ENCODE results near the gene RAB14. TPM values are rescaled to one million over a fixed set of nuclear protein-coding genes. Genes with fewer than 3 reads are reported as not detected.
A peak's percentile ranks its signal among the peaks of the same experiment; 100 is the strongest.

Gene RAB14
- total and polyA plus RNA-seq, 2 donors (not counting 1 experiment from before 2014, with no cell fraction given), result 20.4 to 52.6 TPM

GRCh38 chr9:121189660-121190059, 12.0 kb downstream of the RAB14 start:
- ATAC-seq (ENCODE audit: low read depth) (no peak), DNase-seq (no peak)
- Histone ChIP-seq H3K9ac (ENCODE audit: low read length) (no peak overlapping the region), H3K4me2 (replicated peaks; ENCODE audit: low read depth, low read length, poor library complexity, severe bottlenecking) (no peak overlapping the region), H3K79me2 (ENCODE audit: control insufficient read depth, insufficient read depth, low read length) (peaks cover 98% of the 10 kb centered on the region), H4K20me1 (ENCODE audit: control insufficient read depth, insufficient read depth, low read length, poor library complexity, severe bottlenecking) (peaks cover 37% of the 10 kb centered on the region), H3K27ac (ENCODE audit: low read length in 2 of 2) (peak overlapping the region in 1 of 2 donors; percentile 50), H3K27me3 (replicated peaks in 1 of 4; ENCODE audit: control extremely low read depth in 1 of 4, control insufficient read depth in 3 of 4, insufficient read depth in 4 of 4, low read length in 3 of 4) (no peaks in the 10 kb centered on the region), H3K4me3 (ENCODE audit: control extremely low read depth in 1 of 5, extremely low read depth in 1 of 5, insufficient read depth in 1 of 5, low read depth in 2 of 5, low read length in 4 of 5) (no peak overlapping the region), H3K4me1 (ENCODE audit: control insufficient read depth in 2 of 2, insufficient read depth in 2 of 2, low read length in 2 of 2) (peaks cover 26 to 58% of the 10 kb centered on the region in 2 donors), H3K9me3 (ENCODE audit: control extremely low read depth in 1 of 3, control insufficient read depth in 2 of 3, insufficient read depth in 1 of 3, low read length in 2 of 3) (no peaks in the 10 kb centered on the region), H3K36me3 (replicated peaks in 1 of 2; ENCODE audit: control extremely low read depth in 1 of 2, control insufficient read depth in 1 of 2, extremely low read depth in 1 of 2, insufficient read depth in 2 of 2, low read length in 1 of 2) (peaks cover 4 to 43% of the 10 kb centered on the region in 2 experiments), H2AFZ (ENCODE audit: insufficient read depth, low read depth, low read length, poor library complexity, severe bottlenecking) (no peak overlapping the region)
- Mint-ChIP-seq H3K4me3 (no peak overlapping the region), H3K9me3 (ENCODE audit: insufficient read depth) (no peaks in the 10 kb centered on the region), H3K27me3 (no peaks in the 10 kb centered on the region), H3K27ac (peak overlapping the region; percentile 47), H3K4me1 (peaks cover 62% of the 10 kb centered on the region)
- intact Hi-C loops (cut with micrococcal nuclease), result no loop called here
- TF ChIP-seq EZH2 (IDR thresholded peaks at IDR 0.05; ENCODE audit: borderline replicate concordance, insufficient read depth, low read depth, low read length, poor library complexity, severe bottlenecking), result no peak
- TF ChIP-seq, protein P1, sequence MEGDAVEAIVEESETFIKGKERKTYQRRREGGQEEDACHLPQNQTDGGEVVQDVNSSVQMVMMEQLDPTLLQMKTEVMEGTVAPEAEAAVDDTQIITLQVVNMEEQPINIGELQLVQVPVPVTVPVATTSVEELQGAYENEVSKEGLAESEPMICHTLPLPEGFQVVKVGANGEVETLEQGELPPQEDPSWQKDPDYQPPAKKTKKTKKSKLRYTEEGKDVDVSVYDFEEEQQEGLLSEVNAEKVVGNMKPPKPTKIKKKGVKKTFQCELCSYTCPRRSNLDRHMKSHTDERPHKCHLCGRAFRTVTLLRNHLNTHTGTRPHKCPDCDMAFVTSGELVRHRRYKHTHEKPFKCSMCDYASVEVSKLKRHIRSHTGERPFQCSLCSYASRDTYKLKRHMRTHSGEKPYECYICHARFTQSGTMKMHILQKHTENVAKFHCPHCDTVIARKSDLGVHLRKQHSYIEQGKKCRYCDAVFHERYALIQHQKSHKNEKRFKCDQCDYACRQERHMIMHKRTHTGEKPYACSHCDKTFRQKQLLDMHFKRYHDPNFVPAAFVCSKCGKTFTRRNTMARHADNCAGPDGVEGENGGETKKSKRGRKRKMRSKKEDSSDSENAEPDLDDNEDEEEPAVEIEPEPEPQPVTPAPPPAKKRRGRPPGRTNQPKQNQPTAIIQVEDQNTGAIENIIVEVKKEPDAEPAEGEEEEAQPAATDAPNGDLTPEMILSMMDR (IDR thresholded peaks at IDR 0.05), result no peak
- CTCF ChIA-PET, result interaction anchor here (1.1 to 2.8 kb wide), 2 partner anchors 16 to 24 kb away, joined by 4 to 11 read pairs; no protein-coding TSS in a partner anchor
- 96% methylated on average over 3 of the region's 3 CpGs for WGBS (ENCODE audit: insufficient coverage)
- POLR2A ChIA-PET, result no interaction called here

- no CpG with 5 or more reads among the region's 1 CpG for WGBS (ENCODE audit: insufficient coverage)
- intact Hi-C loops (cut with micrococcal nuclease), result no loop called here
- H3K9me3 Mint-ChIP-seq (ENCODE audit: insufficient read depth), result no peaks in the 10 kb centered on the region
- Histone ChIP-seq H3K9ac (ENCODE audit: low read length) (no peak overlapping the region), H4K20me1 (ENCODE audit: control insufficient read depth, insufficient read depth, low read length, poor library complexity, severe bottlenecking) (peaks cover 33% of the 10 kb centered on the region), H2AFZ (ENCODE audit: insufficient read depth, low read depth, low read length, poor library complexity, severe bottlenecking) (no peak overlapping the region), H3K79me2 (ENCODE audit: control insufficient read depth, insufficient read depth, low read length) (peaks cover 98% of the 10 kb centered on the region), H3K4me3 (ENCODE audit: control extremely low read depth in 1 of 5, extremely low read depth in 1 of 5, insufficient read depth in 1 of 5, low read depth in 2 of 5, low read length in 4 of 5) (no peak overlapping the region), H3K36me3 (replicated peaks in 1 of 2; ENCODE audit: control extremely low read depth in 1 of 2, control insufficient read depth in 1 of 2, extremely low read depth in 1 of 2, insufficient read depth in 2 of 2, low read length in 1 of 2) (peaks cover 4 to 48% of the 10 kb centered on the region in 2 experiments), H3K9me3 (ENCODE audit: control extremely low read depth in 1 of 3, control insufficient read depth in 2 of 3, insufficient read depth in 1 of 3, low read length in 2 of 3) (no peaks in the 10 kb centered on the region), H3K4me2 (replicated peaks; ENCODE audit: low read depth, low read length, poor library complexity, severe bottlenecking) (no peak overlapping the region), H3K27me3 (replicated peaks in 1 of 4; ENCODE audit: control extremely low read depth in 1 of 4, control insufficient read depth in 3 of 4, insufficient read depth in 4 of 4, low read length in 3 of 4) (no peaks in the 10 kb centered on the region), H3K27ac (ENCODE audit: low read length in 2 of 2) (peak overlapping the region in 1 of 2 donors; percentile 5), H3K4me1 (ENCODE audit: control insufficient read depth in 2 of 2, insufficient read depth in 2 of 2, low read length in 2 of 2) (peaks cover 30 to 52% of the 10 kb centered on the region in 2 donors)
- DNase-seq, result no peak
- H3K4me1 Mint-ChIP-seq, result peaks cover 65% of the 10 kb centered on the region
- no peak overlapping the region for H3K4me3 Mint-ChIP-seq
- POLR2A ChIA-PET, result interaction anchor here (0.6 kb wide), 1 partner anchor 515 kb away, joined by 4 read pairs; no protein-coding TSS in a partner anchor
- H3K27ac Mint-ChIP-seq, result peak overlapping the region; percentile 32
- TF ChIP-seq EZH2 (IDR thresholded peaks at IDR 0.05; ENCODE audit: borderline replicate concordance, insufficient read depth, low read depth, low read length, poor library complexity, severe bottlenecking), result no peak
- no peaks in the 10 kb centered on the region for H3K27me3 Mint-ChIP-seq
- CTCF ChIA-PET, result interaction anchor here (1.2 to 2.8 kb wide), 3 partner anchors 9 to 25 kb away, joined by 3 to 11 read pairs (median 4); no protein-coding TSS in a partner anchor
- ATAC-seq (ENCODE audit: low read depth), result no peak
Observed at GRCh38 chr9:121189006-121189405, 12.7 kb downstream of the RAB14 start.
